Measurements from ENCODE around the gene RORB. TPM values are rescaled to one million over a fixed set of nuclear protein-coding genes. Genes with fewer than 3 reads are reported as not detected.

The RORB gene
- total RNA-seq, 1 donor from 2014 or later, result not detected

DNA sequence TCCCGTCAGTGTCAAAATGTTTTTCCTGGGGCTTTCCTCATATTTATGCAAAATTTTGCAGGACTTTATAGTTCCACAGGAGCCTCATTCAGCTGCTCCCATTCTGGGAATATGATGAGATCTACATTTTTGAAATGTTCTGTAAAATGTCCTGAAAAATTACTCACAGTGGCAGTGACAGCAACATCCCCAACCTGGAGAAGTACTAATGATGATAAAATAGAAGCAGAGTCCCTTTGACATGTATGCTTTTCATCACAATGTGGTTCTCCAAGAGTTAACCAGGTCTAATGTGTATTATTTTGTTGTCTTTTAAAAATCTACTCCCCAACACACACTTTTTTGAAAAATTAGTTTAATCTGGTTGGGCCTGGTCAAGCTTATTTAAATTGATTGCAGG, 36.1 kb downstream of the RORB start:
- H3K4me1 Mint-ChIP-seq (ENCODE audit: low read depth), result peaks cover 3% of the 10 kb centered on the region
- H3K4me3 Mint-ChIP-seq (ENCODE audit: low read depth), result no peak overlapping the region
- H3K27me3 Mint-ChIP-seq, result peaks cover 11% of the 10 kb centered on the region
- H3K9me3 Mint-ChIP-seq (ENCODE audit: low read depth), result no peaks in the 10 kb centered on the region
- TF ChIP-seq, protein P1, sequence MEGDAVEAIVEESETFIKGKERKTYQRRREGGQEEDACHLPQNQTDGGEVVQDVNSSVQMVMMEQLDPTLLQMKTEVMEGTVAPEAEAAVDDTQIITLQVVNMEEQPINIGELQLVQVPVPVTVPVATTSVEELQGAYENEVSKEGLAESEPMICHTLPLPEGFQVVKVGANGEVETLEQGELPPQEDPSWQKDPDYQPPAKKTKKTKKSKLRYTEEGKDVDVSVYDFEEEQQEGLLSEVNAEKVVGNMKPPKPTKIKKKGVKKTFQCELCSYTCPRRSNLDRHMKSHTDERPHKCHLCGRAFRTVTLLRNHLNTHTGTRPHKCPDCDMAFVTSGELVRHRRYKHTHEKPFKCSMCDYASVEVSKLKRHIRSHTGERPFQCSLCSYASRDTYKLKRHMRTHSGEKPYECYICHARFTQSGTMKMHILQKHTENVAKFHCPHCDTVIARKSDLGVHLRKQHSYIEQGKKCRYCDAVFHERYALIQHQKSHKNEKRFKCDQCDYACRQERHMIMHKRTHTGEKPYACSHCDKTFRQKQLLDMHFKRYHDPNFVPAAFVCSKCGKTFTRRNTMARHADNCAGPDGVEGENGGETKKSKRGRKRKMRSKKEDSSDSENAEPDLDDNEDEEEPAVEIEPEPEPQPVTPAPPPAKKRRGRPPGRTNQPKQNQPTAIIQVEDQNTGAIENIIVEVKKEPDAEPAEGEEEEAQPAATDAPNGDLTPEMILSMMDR (IDR thresholded peaks at IDR 0.05; ENCODE audit: unreplicated experiment), result no peak
- no peak overlapping the region for H3K27ac Mint-ChIP-seq
- H3K36me3 Mint-ChIP-seq (ENCODE audit: insufficient read depth), result no peaks in the 10 kb centered on the region
- no peak for DNase-seq (ENCODE audit: low spot score, unreplicated experiment)

DNA sequence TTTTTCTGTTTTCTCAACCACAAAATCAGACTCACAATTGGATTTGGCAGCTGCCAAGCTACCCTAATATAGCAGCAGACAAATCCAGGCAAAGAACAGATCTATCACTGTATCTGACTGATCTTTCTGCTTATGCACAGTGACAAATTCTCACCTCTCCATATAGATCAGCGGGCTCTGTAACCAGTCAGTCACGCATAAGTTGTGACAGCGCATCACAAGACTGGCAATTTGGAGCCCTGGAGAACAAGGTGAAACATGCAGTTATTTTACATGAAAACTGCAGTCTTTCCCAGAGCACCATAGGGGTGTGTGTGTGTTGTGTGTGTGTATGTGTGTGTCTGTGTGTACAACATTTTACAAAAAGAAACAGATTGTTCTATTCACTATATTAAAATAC, 37.7 kb downstream of the RORB start:
- Mint-ChIP-seq H3K27me3 (peaks cover 11% of the 10 kb centered on the region), H3K36me3 (ENCODE audit: insufficient read depth) (no peaks in the 10 kb centered on the region), H3K27ac (no peak overlapping the region), H3K4me3 (ENCODE audit: low read depth) (no peak overlapping the region), H3K9me3 (ENCODE audit: low read depth) (no peaks in the 10 kb centered on the region), H3K4me1 (ENCODE audit: low read depth) (peaks cover 3% of the 10 kb centered on the region)
- DNase-seq (ENCODE audit: low spot score, unreplicated experiment), result no peak
- TF ChIP-seq, protein P1 (IDR thresholded peaks at IDR 0.05; ENCODE audit: unreplicated experiment), result no peak

DNA sequence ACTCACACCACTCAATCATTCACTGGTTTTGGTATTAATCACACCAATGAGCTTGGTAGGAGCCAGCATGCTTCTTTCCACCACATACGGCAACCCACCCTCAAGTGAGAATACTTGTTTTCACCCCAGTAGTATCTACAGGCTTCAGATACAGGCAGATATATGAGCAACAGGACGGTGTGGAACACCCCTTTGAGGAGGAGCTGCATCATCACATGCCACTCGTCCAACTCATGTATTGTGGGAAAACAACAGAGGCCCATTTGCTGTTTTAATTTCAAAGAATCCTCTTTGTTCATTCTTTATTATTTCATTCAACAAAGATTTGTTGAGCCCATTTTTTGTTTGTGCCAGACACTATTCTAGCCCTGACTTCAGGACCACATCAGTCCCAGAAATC, 46.0 kb downstream of the RORB start:
- peaks cover 3% of the 10 kb centered on the region for H3K4me1 Mint-ChIP-seq (ENCODE audit: low read depth)
- no peak overlapping the region for H3K4me3 Mint-ChIP-seq (ENCODE audit: low read depth)

DNA sequence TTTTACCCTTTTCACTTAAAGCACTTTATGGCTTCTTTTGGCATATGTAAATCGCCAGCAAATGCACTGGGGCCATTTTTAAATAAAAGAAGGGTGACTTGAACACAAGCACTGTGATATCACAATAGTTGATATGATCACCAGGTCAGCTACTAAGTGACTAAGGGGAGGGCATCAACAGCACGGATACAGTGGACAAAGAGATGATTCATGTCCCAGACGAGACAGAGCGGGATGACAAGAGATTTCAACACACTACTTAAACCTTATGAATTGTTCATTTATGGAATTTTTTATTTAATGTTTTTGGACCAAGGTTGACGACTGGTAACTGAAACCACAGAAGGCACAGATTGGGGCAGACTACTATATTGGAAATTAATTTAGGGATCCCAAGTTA, 54.1 kb downstream of the RORB start:
- Mint-ChIP-seq H3K27me3 (peaks cover 10% of the 10 kb centered on the region), H3K9me3 (ENCODE audit: low read depth) (no peaks in the 10 kb centered on the region), H3K36me3 (ENCODE audit: insufficient read depth) (no peaks in the 10 kb centered on the region), H3K4me3 (ENCODE audit: low read depth) (no peak overlapping the region), H3K27ac (no peak overlapping the region), H3K4me1 (ENCODE audit: low read depth) (no peaks in the 10 kb centered on the region)
- TF ChIP-seq, protein P1 (IDR thresholded peaks at IDR 0.05; ENCODE audit: unreplicated experiment), result no peak
- no peak for DNase-seq (ENCODE audit: low spot score, unreplicated experiment)

More for the DNA sequence above, 46.0 kb downstream of the RORB start:
- no peak overlapping the region for H3K27ac Mint-ChIP-seq
- no peaks in the 10 kb centered on the region for H3K36me3 Mint-ChIP-seq (ENCODE audit: insufficient read depth)
- no peaks in the 10 kb centered on the region for H3K9me3 Mint-ChIP-seq (ENCODE audit: low read depth)
- H3K27me3 Mint-ChIP-seq, result peaks cover 35% of the 10 kb centered on the region
- TF ChIP-seq, protein P1 (IDR thresholded peaks at IDR 0.05; ENCODE audit: unreplicated experiment), result no peak
- DNase-seq (ENCODE audit: low spot score, unreplicated experiment), result no peak

DNA sequence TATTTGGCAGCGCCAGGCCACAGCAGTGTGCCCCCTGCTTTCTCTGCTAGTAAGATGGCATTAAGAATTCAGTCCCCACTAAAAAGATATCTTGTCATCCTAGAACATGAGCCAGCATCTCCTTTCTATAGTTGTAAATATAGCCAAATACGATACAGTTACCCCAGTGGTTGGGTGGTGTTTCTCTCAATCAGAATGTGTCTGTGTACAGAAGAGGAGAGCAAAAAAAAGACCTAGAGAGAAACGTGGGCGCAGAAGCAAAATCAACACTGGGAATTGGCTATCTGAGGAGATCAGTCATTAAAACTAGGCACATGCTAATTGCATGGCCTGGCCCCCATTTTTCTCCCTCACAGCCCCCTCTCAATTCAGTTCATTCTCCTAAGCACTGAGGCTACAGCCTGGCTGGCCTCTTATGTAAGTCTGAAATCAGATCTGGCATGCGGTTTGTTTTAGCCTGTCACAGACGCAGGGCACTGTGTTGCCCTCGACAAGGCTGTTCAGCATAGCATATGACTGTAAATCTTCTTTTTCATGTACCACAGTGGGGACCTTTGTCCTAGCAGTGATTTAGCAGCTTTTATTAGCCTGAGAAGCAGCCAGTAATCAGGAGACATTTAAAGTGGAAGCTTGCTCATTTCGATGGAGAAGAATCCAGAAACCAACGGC, 57.8 kb downstream of the RORB start:
- Mint-ChIP-seq H3K36me3 (ENCODE audit: insufficient read depth) (no peaks in the 10 kb centered on the region), H3K4me1 (ENCODE audit: low read depth) (no peaks in the 10 kb centered on the region), H3K4me3 (ENCODE audit: low read depth) (no peak overlapping the region), H3K27me3 (peaks cover 4% of the 10 kb centered on the region), H3K27ac (no peak overlapping the region), H3K9me3 (ENCODE audit: low read depth) (no peaks in the 10 kb centered on the region)
- TF ChIP-seq, protein P1 (IDR thresholded peaks at IDR 0.05; ENCODE audit: unreplicated experiment), result no peak
- DNase-seq (ENCODE audit: low spot score, unreplicated experiment), result no peak

Data from progenitor cell of endocrine pancreas (in vitro differentiated cells).